Activated CD4-positive, alpha-beta T cell treated with anti-CD3 and anti-CD28 coated beads for 4 hours (primary cell): Measurements from ENCODE around the gene ELL.
A peak's percentile ranks its signal among the peaks of the same experiment; 100 is the strongest.
"Not testable (repeated sequence)": the region's sequence is repeated elsewhere in the genome, so short reads cannot be mapped to it uniquely, and the experiment has no call there.

Experiments
- DNase-seq, 2 donors: peaks; one replicate each; pipeline ENCODE4 v3.0.0-alpha.2; 2020

The ELL gene

DNA sequence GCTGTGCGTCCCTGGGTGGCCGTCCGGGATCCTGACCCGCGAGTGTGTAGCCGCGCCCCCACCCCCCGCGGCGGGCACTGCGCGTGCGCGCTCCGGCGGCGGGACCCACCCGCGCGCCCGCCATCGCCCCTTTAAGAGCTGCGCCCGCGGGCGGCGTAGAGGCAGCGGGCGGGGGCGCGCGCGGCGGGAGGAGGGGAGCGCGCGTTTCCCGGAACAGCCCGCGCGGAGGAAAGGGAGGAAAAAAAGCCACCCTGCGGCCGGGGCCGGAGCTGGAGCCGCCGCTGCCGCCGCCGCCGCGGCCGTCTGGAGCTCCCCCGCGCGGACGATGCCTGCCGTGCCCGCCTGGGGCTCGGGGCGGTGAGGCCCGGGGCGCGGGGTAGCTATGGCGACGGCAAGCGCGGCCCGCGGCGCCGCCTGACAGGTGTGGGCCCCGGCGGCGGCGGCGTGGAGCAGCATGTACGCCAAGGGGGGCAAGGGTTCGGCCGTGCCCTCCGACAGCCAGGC is 102.6 kb downstream of the ELL start, which contains the start of gene SSBP4:
Gene SSBP4, plus strand, starts transcription at position 204 of the 504 bp plus-strand sequence. Its CDS starts 251 bp downstream, at position 455.
- DNase-seq = peak; percentile 59 to 73

DNA sequence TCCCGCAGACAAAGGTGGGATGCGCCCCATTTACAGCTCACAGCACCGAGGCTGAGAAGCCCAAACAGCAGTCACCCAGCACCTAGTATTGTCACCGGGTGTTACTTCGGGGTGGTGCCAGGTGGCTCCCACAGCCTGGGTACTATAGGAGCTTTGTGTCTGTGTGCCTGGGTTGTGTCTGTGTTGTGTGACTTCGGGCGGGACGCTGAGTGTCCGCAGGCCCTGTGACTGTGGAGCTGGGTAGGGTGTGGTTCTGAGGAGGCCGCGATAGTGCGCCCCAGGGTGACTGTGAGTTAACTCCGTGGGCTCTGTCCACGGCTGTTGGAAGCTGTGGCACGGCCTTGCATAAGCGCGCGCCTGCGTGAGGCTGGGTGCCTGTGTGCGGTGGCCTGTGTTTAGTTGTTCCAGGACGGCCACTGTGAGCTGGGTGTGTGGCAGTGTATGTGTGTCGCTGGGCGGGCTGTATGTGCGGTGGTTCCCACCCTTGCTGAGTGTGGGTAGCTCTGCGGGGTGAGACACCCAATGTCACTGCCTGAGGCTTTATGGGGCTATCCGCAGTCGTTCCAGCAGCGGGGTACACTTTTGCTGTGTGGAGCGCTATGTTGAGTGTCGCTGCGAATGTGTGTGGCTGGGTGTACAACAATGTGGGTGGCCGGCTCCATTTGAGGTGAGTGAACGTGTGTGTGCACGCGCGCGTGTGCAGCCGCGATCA is 103.2 kb downstream of the ELL start:
- DNase-seq = no peak

DNA sequence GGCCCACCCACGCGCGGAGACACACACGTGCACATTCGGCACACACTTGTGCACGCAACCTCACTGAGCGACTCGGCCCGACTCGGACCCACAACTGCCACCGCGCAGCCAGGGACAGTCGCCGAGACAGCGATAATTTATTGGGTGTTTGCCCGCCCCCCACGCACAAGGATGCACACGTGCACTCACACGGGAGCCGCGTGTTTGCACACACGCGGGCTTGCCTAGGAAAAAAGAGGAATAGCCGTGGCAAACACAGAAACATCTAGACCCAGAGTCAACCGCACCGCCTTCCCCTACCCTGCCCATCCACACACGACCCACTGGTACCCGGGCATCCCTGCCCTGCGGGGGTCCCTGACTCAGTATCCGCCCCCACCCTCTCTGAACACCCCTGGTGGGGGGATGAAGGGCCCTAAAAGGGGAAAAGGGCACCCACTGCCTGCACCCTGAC is 103.8 kb downstream of the ELL start:
- peak in 1 of 2 donors; percentile 59 for DNase-seq

DNA sequence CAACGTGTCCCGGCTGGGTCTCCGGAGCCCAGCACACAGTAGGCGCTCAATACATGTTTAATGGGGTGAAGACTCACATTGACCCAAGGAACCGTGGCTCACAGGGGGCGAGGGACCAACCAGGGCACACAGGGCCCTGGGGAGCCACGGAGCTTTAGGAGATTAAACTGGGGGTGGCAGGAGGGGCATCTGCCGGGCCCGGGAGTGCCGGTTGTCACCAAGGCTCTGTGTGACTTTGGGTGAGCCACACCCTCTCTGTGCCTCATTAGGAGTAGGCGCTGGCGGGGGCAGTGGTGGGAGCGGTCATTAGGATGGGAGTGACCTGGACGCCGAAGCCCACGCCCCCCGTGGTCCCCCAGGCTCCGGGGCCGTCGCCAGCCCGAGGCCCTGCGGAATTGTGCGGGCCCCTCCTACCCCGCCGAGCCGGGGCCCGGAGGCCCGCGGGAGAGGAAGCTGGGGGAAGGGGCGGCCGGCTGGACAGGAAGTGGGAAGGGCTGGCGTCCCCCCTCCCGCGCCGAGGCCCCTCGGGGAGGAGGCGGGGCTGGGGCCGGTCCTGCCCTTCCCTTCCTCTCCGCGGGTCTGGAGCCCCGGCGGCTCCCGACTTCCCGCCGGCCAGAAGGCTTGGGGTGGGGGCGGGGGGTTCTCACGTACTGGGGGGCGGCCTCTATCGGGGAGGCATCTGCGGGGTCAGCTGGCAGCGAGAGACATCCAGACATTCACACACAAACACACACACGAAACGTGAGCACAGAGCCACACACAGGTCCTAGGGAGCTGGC is 104.4 kb downstream of the ELL start:
- DNase-seq = peak in 1 of 2 donors; percentile 34

DNA sequence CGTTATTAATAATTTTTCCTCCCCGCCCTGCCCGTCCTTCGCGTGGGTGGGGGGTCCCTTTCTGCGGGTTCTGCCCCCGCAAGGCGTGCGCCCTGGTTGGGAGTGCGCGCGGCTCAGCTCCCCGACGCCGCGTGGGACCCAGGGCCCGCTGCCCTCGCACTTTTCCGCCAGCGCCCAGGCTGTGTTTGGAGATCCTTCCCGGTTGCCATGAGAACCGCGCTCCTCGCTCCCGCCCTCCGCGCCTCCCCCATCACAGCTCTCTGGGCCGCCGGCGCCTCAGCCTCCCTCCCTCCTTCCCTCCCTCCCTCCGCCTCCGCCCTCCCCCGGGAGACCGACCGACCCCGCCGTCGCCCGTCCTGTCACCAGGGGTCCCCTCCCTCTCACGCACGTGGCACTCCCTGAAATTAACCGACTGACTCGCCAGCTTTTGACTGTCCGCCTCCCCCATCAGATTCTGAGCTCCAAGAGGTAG is 105.1 kb downstream of the ELL start:
- peak; percentile 54 to 67 for DNase-seq

DNA sequence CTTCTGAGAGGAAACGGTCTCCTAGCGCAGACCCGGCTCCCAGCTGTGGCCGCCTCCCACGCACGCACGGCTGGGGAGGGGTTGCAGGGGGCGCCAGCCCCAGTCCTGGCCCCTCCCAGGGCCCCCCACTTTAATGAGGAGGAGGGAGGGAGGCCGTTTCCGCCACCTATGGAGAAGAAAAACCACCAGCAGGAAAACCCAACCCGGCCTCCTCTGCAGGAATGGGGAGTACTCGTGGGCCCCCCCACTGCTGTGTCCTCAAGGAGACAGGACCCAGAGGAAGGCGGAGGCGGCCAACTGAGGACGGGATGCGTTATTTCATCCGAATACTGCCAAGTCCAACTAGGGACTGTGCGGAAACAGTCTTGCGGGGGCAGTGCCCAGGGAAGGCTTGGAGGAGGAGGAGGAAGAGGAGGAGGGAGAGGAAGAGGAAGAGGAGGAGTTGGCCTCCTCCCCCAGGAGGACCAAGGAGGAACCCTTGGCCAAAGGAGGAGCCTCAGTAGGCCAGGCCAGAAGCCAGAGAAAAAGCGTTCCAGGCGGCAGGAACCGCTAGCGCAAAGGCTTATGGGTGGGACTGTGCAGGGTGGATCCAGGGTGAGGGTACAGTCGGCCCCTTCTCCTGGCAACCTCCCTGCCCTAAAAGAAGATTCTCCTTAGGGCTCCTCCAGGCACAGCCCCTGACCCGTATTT is 106.5 kb downstream of the ELL start:
- DNase-seq = no peak

DNA sequence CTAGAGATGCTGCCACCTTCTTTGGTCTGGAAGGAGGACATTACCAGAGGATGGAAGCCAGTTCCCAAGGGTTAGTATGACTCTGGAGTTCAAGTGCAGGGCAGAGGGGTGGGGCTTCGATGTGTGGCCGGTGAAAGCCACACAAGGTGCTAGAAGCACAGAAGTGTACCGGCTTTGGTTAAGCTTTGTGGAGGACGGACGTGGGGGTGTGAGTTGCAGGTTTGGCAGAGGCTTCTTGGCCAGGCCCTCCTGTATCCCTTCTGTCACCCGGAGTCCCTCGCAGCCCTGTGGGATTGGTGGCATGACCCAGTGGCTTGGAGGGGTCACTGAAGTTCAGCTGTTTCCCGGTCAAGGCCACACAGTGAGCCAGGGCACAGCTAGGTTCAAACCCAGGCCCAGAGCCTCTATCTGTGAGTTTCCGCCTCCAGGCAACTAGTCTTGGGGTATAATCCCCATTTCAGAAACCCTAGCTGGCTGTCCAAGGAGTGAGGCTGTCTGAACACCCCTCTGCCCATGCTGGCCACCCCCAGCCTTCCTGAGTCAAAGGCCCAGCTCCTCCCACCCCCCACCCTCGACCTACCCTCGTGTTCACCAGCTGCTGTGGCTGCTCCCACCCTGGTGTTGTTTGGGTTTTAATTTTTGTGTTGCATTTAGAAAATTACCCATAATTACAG is 107.2 kb downstream of the ELL start:
- no peak for DNase-seq

DNA sequence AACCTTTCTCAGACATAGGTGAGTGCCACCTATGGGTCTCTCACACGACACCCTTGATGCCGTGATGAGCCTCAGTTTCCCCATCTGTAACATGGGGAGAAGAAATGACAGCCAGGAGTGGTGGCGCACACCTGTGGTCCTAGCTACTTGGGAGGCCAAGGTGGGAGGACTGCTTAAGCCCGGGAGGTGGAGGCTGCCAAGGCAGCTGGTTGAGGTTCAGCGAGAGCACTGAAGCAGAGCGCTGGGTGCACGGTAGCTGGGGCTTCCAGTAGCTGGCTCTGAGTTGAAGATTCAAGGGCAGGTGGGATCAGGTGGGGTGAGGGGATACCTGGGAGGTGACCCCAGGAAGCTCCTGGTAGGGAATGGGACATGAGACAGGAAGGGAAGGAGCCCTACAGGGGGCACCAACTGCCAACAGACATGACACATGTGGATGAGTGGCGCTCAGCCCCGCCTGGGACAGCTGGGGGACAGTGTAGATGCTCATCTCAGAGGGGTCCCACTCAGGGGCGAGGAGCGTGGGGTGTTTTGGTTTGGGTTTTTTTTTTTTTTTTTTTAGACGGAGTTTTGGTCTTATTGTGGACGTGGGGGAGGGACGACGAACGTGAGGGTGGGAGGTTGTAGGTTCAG is 109.1 kb downstream of the ELL start:
- no peak for DNase-seq

DNA sequence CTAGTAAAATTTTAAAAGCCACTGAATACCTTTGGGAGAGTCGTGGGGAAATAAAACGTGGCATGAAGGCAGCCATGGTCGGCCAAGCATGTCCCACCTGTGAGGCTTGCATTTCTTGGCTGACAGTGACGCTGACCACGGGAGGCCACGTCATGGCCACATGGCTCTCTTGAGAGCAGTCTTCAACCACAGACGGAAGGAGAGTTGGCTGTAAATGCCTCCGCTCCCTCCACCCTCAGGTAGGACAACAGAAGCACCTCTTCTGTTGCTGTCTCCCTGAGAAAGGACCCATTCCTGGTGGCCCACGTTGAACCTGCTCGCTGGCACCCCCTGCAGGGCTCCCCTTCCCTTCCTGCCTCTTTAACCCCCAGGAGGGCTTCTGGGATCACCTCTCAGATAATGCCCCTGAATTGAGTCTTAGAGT is 113.8 kb downstream of the ELL start:
- no peak for DNase-seq

DNA sequence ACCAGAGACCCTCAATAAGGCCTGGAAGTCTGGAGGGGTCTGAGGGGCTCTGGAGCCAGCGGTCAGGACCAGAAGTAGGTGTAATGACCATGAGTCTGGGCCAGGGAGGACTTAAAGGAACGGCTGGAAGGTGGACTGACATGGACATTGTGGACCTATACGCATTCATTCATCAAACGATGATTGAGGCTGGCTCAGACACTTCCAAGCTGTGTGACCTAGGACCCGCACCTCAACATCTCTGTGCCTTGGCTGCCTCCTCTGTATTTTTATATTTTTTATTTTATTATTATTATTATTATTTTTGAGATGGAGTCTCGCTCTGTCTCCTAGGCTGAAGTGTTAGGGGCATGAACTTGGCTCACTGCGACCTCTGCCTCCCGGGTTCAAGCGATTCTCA is 115.1 kb downstream of the ELL start:
- DNase-seq = no peak

DNA sequence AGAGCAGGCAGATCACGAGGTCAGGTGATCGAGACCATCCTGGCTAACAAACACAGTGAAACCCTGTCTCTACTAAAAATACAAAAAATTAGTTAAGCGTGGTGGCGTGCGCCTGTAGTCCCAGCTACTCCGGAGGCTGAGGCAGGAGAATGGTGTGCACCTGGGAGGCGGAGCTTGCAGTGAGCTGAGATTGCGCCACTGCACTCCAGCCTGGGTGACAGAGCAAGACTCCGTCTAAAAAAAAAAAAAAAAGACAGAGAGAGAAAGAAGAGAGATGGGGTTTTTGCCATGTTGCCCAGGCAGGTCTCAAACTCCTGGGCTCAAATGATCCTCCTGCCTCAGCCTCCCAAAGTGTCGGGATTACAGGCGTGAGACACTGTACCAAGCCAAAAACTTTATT is 116.1 kb downstream of the ELL start:
- not testable (repeated sequence) for DNase-seq

DNA sequence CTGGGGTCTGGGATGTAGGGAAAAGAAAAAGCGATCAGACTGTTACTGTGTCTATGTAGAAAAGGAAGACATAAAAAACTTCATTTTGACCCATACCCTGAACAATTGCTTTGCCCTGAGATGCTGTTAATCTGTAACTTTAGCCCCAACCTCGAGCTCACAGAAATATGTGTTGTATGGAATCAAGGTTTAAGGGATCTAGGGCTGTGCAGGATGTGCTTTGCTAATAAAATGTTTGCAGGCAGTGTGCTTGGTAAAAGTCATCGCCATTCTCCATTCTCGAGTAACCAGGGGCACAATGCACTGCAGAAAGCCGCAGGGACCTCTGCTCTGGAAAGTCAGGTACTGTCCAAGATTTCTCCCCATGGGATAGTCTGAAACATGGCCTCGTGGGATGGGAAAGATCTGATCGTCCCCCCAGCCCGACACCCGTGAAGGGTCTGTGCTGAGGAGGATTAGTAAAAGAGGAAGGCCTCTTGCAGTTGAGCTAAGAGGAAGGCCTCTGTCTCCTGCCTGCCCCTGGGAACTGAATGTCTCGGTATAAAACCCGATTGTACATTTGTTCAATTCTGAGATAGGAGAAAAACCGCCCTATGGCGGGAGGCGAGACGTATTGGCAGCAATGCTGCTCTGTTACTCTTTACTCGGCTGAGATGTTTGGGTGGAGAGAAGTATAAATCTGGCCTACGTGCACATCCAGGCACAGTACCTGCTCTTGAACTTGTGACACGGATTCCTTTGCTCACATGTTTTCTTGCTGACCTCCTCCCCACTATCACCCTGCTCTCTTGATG is 119.2 kb downstream of the ELL start:
- not testable (repeated sequence) for DNase-seq

DNA sequence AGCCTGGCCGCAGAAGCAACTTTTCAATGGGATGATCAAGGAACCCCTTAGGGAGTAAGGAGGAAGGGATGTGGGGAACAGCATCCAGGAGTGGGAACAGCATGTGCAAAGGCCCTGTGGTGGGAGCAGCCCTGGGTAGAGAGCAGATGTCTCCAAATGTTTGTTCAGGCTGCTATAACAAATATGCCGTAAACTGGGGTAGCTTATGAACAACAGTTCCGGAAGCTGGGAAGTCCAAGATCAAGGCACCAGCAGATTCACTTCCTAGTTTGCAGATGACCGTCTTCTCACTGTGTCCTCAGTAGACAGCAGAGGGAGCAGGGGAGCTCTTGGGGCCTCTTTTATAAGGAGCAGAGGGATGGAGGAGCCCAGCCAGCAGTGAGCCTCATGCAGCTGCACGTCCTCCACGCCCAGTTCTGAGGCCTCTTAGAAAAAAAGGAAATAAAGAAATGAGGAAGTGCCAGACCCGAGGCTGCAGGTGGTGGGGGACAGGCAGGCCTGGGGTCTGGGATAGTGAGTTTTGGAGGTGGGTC is 120.2 kb downstream of the ELL start:
- no peak for DNase-seq

DNA sequence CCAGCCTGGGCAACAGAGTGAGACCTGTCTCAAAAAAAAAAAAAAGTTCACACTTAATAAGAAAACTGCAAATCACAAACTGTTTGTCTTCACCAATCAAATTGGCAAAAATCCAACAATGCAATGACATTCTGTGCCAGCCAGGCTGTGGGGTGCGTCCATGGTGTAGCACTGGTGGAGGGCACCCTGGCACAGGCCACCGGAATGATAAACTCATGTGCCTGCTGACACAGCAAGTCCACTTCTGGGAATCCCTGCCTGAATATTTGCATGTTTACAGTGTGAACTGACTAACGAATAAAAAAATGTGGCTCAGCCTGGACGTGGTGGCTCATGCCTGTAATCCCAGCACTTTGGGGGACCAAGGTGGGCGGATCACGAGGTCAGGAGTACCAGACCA is 122.9 kb downstream of the ELL start:
- DNase-seq = no peak

DNA sequence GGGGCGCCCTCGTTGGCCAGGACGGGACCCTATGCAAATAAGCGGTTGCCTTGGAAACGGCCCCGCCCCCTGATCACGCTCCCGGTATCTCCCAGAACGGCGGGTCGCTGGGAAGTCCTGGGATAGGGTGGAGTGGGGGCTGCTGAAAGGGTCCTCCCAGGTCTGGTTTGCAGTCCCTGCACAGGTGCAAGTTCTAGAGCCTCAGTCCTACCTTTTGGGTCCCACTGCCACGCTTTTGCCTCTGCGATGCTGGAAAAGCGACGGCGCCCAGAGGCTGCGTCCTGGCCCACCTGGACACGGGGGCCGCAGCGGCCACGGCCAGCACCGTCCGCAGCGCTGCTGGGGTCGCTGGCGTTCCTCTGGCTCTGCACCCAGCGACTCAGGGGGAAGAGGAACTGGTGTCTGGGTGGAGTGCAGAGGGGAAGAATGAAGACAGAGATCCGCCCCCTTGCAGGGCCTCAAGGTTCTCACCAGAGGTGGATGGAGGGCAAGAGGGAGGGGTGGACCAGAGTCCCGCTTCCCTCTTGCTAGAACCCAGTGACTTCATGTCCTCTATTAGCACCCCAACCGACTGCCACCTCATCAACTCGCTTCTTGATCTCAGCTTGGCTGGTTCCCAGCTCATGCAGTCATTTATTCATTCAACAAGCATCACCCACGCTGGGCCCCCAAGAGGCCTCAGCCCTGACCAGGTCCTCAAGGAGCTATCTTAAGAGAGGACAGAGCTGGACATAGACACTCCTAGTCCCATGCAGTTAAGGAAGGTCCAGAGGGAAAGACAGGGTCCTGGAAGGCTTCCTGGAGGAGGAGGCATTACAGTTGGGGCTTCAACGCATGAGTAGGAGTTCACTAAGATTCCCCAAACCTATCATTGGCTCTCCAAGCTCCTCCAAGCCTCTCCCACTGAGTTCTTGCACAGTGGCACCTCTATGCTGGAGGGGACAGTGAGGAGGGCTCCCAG is 124.3 kb downstream of the ELL start, which contains the start of gene LRRC25:
Gene LRRC25, minus strand, starts transcription at position 381 of the 961 bp plus-strand sequence. CDS start 659 bp downstream, outside the sequence.
- no peak for DNase-seq

DNA sequence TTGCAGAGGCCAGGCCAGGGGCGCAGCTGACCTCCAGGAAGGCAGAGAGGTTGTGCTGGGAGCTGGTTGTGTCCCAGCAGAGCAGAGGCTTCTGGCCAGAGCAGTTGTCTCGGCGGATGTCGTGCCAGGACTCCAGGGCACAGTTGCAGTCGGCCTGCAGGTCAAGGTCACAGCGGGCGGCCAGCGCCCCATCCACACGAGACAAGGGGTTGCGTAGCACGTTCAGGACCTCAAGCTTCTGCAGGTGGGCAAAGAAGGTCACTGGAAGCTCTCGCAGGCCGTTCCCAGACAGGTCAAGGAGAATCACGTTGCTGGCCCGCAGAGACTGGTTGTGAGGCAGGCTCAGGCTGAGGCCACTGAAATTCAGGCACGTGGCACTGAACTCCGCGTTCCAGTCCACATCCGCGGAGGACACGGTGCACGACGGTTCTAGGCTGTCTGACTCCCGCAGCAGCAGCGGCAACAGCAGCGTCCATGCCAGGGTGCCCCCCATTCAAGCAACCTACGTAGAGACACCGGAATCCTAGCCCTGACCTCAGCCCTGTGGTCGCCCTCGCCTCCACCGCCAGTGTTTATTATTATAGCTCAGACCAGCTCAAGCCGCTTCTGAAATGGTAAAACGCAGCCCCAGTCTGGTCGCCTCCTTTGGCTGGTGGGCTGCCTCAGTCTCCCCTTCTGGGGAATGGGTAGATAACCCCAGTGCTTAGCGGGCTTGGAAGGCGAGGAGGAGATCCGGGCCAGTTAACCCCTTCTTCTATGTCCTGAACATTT is 125.2 kb downstream of the ELL start:
- no peak for DNase-seq

DNA sequence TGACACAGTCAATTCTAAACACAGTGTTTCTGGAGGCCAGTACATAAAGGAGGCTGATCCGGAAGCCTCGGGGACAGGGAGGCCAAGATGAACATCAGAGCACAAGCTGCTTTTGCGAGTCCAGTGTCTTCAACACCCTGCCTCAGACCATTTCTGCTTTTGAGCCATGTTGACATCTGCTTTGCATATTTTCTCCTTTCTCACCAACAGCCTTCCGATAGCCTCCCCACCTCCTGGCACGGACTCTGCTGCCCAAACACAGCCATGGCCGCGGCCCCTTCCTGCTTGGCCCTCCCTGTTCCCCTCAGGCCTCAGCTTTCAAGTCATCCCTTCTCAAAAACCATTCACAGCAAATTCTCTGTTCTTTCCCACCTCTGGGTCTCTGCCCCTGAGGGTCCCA is 128.0 kb downstream of the ELL start:
- no peak for DNase-seq

DNA sequence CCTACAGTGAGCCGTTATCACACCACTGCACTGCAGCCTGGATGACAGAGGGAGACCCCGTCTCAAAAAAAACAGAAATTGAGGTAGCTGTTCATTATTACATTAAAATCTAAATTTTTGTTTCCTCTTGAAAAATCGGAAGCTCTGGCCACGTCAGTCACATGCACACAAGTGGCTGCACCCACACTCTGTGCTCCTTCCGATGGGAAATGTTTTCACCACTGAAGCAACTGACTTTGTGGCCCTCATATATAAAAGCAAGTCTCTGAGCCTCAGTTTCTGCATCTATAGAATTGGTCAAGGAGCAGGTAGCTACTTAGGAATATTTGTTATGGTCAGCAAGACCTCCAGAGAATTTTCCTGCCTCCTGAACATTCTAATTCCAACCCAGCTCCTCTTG is 128.9 kb downstream of the ELL start:
- no peak for DNase-seq
